ENCODE results near the gene JARID2.

DNA sequence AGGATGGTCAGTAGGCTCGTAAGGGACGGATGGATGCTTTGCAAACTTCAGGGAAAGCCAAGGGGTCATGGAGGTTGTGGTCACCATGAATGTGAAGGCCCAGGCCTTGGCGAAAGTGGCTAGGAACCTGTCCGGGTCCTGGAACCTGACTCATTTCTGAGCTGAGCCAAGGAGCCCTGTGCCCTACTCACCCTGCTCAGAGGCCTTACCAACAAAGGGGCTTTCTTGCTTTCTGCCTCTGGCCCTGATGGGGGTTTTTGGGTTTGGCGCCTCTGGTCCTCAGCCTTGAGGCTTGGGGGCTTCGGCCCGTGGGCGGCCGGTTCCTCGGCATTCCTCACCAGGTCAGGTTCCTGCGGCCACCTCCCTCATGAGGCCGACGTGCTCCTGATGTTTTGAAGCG lies 261.9 kb downstream of the JARID2 start:
- TF ChIP-seq, protein P1, sequence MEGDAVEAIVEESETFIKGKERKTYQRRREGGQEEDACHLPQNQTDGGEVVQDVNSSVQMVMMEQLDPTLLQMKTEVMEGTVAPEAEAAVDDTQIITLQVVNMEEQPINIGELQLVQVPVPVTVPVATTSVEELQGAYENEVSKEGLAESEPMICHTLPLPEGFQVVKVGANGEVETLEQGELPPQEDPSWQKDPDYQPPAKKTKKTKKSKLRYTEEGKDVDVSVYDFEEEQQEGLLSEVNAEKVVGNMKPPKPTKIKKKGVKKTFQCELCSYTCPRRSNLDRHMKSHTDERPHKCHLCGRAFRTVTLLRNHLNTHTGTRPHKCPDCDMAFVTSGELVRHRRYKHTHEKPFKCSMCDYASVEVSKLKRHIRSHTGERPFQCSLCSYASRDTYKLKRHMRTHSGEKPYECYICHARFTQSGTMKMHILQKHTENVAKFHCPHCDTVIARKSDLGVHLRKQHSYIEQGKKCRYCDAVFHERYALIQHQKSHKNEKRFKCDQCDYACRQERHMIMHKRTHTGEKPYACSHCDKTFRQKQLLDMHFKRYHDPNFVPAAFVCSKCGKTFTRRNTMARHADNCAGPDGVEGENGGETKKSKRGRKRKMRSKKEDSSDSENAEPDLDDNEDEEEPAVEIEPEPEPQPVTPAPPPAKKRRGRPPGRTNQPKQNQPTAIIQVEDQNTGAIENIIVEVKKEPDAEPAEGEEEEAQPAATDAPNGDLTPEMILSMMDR (IDR thresholded peaks at IDR 0.05): no peak
- no peak for TF ChIP-seq POLR2A (IDR thresholded peaks at IDR 0.05)

Measured in heart left ventricle (tissue), 13 donors.